HS-5 (cell line): Measurements from ENCODE around the gene E2F2.

Source experiments
- DNase-seq: peaks from one replicate; pipeline ENCODE4 v3.0.0-alpha.2; 2012; ENCODE audit warnings: low read depth

E2F2 gene

DNA sequence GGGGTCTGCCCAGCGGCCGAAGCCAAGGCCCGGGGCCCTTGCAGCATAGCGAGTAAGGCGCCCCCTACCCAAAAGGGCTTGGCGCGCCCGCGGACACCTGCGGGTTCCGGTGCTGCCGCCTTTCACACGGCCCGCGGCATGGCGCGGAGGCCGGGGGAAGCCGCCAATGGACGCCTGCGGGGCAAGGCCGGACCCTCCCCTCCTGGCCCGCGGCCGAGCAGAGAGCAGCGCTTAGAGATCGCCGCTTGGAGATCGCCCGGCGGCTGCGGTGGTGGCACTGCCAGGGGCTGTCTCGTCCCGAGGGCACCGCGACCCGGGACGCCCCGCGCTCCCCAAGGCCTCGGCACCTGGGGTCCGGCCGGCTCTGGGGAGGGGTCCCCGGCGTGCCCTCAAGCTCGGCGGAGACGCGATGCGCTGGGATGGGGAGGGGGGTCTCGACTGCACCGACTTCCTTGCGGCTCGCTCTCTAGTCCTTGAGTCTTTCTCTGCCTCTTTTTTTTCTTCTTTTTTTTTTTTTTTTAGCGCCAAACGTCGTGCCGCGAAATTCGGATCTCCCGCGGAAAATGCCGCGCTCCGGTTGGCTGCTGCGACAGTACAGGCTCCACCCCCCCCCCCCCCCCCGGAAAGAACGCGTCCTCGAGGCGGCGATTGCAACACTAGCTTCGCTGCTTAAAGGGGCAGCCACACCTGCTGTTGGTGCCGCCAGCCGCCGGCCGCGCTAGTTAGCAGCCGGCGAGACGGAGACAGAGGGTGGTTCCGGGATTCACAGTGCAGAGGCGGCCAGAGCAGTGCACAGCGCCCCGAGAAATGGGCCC, at the start of gene E2F2:
Gene E2F2 (minus strand): TSS at position 487 of the 815 bp plus-strand sequence. CDS start 440 bp downstream, at position 47.
- DNase-seq, result no peak

DNA sequence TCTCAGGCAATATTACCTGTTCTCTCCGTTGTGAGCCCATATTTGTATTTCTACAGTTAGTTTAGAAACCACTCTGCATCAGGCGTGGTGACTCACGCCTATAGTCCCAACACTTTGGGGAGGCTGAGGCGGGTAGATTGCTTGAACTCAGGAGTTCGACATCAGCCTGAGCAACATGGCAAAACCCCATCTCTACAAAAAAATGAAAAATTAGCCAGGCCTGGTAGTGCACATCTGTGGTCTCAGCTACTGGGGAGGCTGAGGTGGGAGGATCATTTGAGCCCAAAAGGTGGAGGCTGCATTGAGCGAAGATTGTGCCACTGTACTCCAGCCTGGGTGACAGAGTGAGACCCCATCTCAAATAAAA, 47.9 kb upstream of the E2F2 start:
- no peak for DNase-seq

DNA sequence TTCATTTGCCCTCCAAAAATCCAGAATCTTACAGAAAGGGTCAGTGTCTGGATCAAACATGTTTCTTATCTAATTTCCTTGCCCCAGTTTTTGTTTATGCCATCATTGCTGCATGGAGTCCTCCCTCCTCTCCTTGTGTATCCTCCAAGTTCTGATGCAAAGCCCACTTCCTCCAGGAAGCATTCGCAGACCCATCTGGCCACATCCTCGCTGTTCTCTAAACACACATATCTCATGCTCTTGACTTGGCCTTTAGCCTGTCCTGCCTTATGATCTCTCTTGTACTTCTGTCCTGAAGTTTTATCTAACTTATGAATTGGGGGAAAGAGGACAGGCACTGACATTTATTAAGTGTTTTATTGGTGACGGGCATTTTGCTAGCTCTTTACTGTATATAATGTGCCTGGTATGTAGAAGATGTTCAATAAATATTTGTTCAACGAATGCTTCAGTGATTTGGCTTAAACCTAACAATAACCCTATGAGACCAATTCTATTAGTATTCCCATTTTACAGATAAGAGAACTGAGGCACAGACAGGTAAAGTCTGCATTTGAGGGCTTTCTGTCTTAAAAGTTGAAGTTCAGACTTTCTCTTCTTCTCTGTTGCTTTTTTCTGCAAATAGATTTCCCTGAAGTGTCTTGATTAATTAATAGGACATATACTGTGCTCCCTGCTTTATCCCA, 47.4 kb upstream of the E2F2 start:
- no peak for DNase-seq

- DNase-seq, result peak; percentile 60
These were observed 46.3 kb upstream of the E2F2 start for GRCh38 chr1:23577056-23578004.

DNA sequence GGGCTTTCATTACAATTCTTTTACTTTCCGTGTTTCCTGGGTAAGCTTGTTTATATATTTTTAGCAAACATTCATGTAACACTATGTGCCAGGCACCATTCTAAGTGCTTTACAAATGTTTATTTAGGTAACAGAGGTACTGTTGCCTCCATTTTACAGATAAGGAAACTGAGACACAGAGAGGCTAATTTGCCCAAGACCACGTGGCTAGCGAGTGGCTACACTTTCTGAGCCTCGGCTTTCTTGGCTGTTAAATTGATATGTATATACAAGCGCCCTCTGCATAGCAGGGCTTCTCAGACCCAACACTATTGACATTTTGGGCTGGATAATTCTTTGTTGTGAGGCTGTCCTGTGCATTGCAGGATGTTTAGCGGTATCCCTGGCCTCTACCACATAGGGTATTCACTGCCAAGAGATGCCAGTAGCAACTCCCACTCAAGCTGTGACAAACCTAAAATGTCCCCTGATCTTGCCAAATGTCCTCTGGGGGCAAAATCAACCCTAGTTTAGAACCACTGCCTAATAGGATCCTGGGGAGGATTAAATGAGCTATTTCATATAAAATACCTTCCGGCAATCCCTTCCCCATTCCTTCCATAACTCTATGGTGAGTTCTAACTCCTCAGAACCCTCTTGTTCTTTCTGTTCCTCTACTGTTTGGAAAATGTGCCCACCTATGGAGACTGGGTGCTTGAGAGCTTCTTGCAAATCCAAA, 45.5 kb upstream of the E2F2 start:
- no peak for DNase-seq

GRCh38 chr1:23575226-23575810, 44.3 kb upstream of the E2F2 start:
- DNase-seq, result no peak

- DNase-seq, result no peak
These were observed 43.3 kb upstream of the E2F2 start for GRCh38 chr1:23574265-23574754.

DNA sequence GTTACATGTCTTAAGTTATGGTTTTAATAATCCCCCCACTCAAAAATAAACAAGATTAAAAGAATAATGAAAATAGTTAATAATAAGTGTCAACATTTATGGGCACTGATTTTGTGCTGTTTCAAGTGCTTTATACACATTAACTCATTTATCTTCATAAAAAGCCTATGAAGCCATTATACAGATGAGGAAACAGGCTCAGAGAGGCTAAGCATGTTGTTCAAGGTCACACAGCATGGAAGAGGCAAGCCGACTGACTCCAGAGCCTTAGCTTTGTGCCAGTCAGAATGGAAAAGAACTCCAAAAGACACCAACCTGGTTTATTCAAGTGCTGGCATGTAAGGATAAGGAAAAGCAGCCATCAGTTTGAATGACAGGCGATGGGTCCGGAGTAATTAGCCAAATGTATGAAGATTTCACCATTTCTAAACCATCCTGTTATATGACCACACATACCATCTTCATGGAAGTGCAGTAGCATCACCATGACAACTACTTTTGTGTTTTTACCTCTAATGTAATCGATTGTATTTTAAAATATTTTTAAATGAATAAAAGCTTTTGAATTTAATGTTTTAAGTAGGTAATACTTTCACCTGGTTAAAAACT, 42.6 kb upstream of the E2F2 start:
- DNase-seq, result no peak

DNA sequence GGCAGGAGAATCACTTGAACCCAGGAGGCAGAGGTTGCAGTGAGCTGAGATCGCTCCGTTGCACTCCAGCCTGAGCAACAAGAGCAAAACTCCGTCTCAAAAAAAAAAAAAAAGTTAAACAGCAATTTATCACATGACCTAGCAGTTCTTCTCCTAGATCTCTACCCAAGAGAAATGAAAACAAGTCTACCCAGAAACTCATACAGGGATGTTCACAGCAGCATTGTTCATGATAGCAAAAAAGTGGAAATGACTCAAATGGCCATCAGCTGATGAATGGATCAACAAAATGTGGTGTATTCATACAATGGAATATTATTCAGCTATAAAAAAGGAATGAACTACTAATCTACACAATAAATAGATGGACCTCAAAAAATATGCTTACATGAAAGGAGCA, 40.4 kb upstream of the E2F2 start:
- no peak for DNase-seq

- no peak for DNase-seq
These were observed 39.1 kb upstream of the E2F2 start for GRCh38 chr1:23570001-23570691.

DNA sequence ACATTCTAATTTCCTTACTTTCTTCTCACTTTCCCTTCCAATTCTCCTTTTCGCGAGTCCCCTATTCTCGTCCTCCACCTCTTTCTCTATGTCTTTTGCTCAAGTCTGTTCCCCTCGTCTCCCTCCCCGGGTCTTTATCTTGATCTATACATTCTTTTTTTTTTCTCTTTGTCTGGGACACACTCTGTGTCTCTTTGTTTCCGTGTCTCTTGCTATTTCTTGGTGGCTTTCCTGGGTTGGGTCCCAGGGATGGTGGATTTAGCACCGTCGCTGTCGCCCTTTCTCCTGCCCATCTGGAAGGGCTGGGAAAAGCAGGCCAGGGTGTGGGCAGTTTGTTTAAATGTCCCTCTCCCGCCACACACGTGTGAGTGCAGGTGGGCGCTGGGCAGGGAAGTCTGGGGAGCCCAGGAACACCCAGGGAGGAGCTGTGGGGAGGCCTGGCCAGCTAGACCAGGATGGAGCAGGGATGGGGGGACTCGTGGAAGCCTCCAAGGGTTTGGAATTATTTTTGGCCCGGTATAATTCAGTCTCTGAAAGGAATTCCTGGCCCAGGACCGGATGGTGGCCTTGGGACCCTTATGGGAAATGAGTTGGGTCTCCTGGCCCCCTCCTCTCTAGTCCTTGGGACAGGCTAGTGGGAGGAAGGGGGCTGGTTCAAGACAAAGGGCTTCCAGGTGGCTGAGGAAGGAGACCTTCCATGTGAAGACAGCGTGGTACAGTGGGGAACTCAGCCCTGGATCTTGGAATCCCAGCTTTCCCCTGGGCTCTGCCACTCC, 37.8 kb upstream of the E2F2 start:
- DNase-seq, result no peak

- DNase-seq, result no peak
These were observed 37.1 kb upstream of the E2F2 start for GRCh38 chr1:23567996-23568607.

DNA sequence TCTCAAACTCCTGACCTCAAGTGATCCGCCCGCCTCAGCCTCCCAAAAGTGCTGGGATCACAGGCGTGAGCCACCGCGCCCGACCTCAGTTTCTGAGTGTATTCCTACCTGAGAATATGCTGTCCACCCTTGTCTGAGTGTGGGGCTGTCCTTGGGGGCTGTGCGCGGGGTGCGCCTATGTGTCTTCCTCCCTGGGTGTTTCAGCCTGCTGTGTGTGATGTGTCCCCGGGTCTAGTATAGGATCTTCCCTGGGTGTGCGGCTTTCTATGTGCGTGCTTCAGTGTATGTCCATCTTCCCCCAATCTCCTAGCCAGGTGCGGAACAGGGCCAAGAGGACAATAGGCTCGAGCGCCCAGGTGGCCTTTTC, 36.6 kb upstream of the E2F2 start:
- no peak for DNase-seq

- no peak for DNase-seq
These were observed 35.3 kb upstream of the E2F2 start for GRCh38 chr1:23566304-23566703.

GRCh38 chr1:23565776-23566175, 34.7 kb upstream of the E2F2 start:
- no peak for DNase-seq

- DNase-seq, result no peak
These were observed 33.6 kb upstream of the E2F2 start for GRCh38 chr1:23564529-23565122.

- DNase-seq, result no peak
These were observed 32.8 kb upstream of the E2F2 start for GRCh38 chr1:23563755-23564374.

GRCh38 chr1:23563003-23563402, 32.0 kb upstream of the E2F2 start:
- no peak for DNase-seq
